ENCODE results near the gene TRAPPC2L.
"Not testable (repeated sequence)": the region's sequence is repeated elsewhere in the genome, so short reads cannot be mapped to it uniquely, and the experiment has no call there.

TRAPPC2L gene

GRCh38 chr16:88817785-88818574, 38.9 kb upstream of the TRAPPC2L start:
- FAIRE-seq (no peak), DNase-seq (ENCODE audit: insufficient read length, low spot score) (no peak)
- TF ChIP-seq POLR2AphosphoS5 (IDR thresholded peaks at IDR 0.05; ENCODE audit: low read depth, low read length) (no peak), POU2F2 (IDR thresholded peaks at IDR 0.05; ENCODE audit: low read depth, low read length) (no peak), POLR2A (IDR thresholded peaks at IDR 0.05; ENCODE audit: low read depth, low read length) (no peak), TAF1 (IDR thresholded peaks at IDR 0.05; ENCODE audit: low read depth, low read length) (no peak), PAX5 (IDR thresholded peaks at IDR 0.05; ENCODE audit: insufficient read depth, low read length, severe bottlenecking) (no peak), SPI1 (IDR thresholded peaks at IDR 0.05; ENCODE audit: low read depth, low read length) (no peak)

- TF ChIP-seq POLR2A (IDR thresholded peaks at IDR 0.05; ENCODE audit: low read depth, low read length) (no peak), POLR2AphosphoS5 (IDR thresholded peaks at IDR 0.05; ENCODE audit: low read depth, low read length) (no peak), POU2F2 (IDR thresholded peaks at IDR 0.05; ENCODE audit: low read depth, low read length) (no peak), TAF1 (IDR thresholded peaks at IDR 0.05; ENCODE audit: low read depth, low read length) (no peak), SPI1 (IDR thresholded peaks at IDR 0.05; ENCODE audit: low read depth, low read length) (no peak), PAX5 (IDR thresholded peaks at IDR 0.05; ENCODE audit: insufficient read depth, low read length, severe bottlenecking) (no peak)
- DNase-seq (ENCODE audit: insufficient read length, low spot score) = no peak
- no peak for FAIRE-seq
Measured at GRCh38 chr16:88818575-88818874, 38.4 kb upstream of the TRAPPC2L start.

GRCh38 chr16:88819126-88819525, 37.8 kb upstream of the TRAPPC2L start:
- TF ChIP-seq TAF1 (IDR thresholded peaks at IDR 0.05; ENCODE audit: low read depth, low read length) (no peak), POLR2AphosphoS5 (IDR thresholded peaks at IDR 0.05; ENCODE audit: low read depth, low read length) (no peak), POLR2A (IDR thresholded peaks at IDR 0.05; ENCODE audit: low read depth, low read length) (no peak), PAX5 (IDR thresholded peaks at IDR 0.05; ENCODE audit: insufficient read depth, low read length, severe bottlenecking) (no peak), POU2F2 (IDR thresholded peaks at IDR 0.05; ENCODE audit: low read depth, low read length) (no peak)
- DNase-seq (ENCODE audit: insufficient read length, low spot score) = no peak
- no peak for FAIRE-seq

GRCh38 chr16:88820385-88821025, 36.4 kb upstream of the TRAPPC2L start:
- FAIRE-seq (no peak), DNase-seq (ENCODE audit: insufficient read length, low spot score) (no peak)
- no peak for TF ChIP-seq SPI1 (IDR thresholded peaks at IDR 0.05; ENCODE audit: low read depth, low read length)
- TF ChIP-seq POLR2A (IDR thresholded peaks at IDR 0.05; ENCODE audit: low read depth, low read length) = no peak
- TF ChIP-seq POLR2AphosphoS5 (IDR thresholded peaks at IDR 0.05; ENCODE audit: low read depth, low read length) = no peak
- no peak for TF ChIP-seq PAX5 (IDR thresholded peaks at IDR 0.05; ENCODE audit: insufficient read depth, low read length, severe bottlenecking)
- TF ChIP-seq POU2F2 (IDR thresholded peaks at IDR 0.05; ENCODE audit: low read depth, low read length) = no peak
- TF ChIP-seq TAF1 (IDR thresholded peaks at IDR 0.05; ENCODE audit: low read depth, low read length) = no peak

GRCh38 chr16:88821168-88821850, 35.6 kb upstream of the TRAPPC2L start:
- FAIRE-seq = no peak
- no peak for DNase-seq (ENCODE audit: insufficient read length, low spot score)
- TF ChIP-seq POU2F2 (IDR thresholded peaks at IDR 0.05; ENCODE audit: low read depth, low read length) (no peak), PAX5 (IDR thresholded peaks at IDR 0.05; ENCODE audit: insufficient read depth, low read length, severe bottlenecking) (no peak), TAF1 (IDR thresholded peaks at IDR 0.05; ENCODE audit: low read depth, low read length) (no peak), SPI1 (IDR thresholded peaks at IDR 0.05; ENCODE audit: low read depth, low read length) (no peak), POLR2AphosphoS5 (IDR thresholded peaks at IDR 0.05; ENCODE audit: low read depth, low read length) (no peak), POLR2A (IDR thresholded peaks at IDR 0.05; ENCODE audit: low read depth, low read length) (no peak)

- DNase-seq (ENCODE audit: insufficient read length, low spot score) (no peak), FAIRE-seq (no peak)
- TF ChIP-seq POLR2A (IDR thresholded peaks at IDR 0.05; ENCODE audit: low read depth, low read length) (no peak), PAX5 (IDR thresholded peaks at IDR 0.05; ENCODE audit: insufficient read depth, low read length, severe bottlenecking) (no peak), POLR2AphosphoS5 (IDR thresholded peaks at IDR 0.05; ENCODE audit: low read depth, low read length) (no peak), TAF1 (IDR thresholded peaks at IDR 0.05; ENCODE audit: low read depth, low read length) (no peak), SPI1 (IDR thresholded peaks at IDR 0.05; ENCODE audit: low read depth, low read length) (no peak), POU2F2 (IDR thresholded peaks at IDR 0.05; ENCODE audit: low read depth, low read length) (no peak)
Measured at GRCh38 chr16:88822281-88823040, 34.5 kb upstream of the TRAPPC2L start.

- FAIRE-seq; DNase-seq (ENCODE audit: insufficient read length, low spot score): not testable (repeated sequence)
Measured at GRCh38 chr16:88823646-88824045, 33.3 kb upstream of the TRAPPC2L start.

- FAIRE-seq (no peak), DNase-seq (ENCODE audit: insufficient read length, low spot score) (no peak)
- no peak for TF ChIP-seq POU2F2 (IDR thresholded peaks at IDR 0.05; ENCODE audit: low read depth, low read length)
- no peak for TF ChIP-seq PAX5 (IDR thresholded peaks at IDR 0.05; ENCODE audit: insufficient read depth, low read length, severe bottlenecking)
- TF ChIP-seq POLR2A (IDR thresholded peaks at IDR 0.05; ENCODE audit: low read depth, low read length) = no peak
- TF ChIP-seq TAF1 (IDR thresholded peaks at IDR 0.05; ENCODE audit: low read depth, low read length) = no peak
- TF ChIP-seq POLR2AphosphoS5 (IDR thresholded peaks at IDR 0.05; ENCODE audit: low read depth, low read length) = no peak
- TF ChIP-seq SPI1 (IDR thresholded peaks at IDR 0.05; ENCODE audit: low read depth, low read length) = no peak
Measured at GRCh38 chr16:88824256-88825077, 32.5 kb upstream of the TRAPPC2L start.
